Stimulated activated CD4-positive, alpha-beta T cell treated with anti-CD3 and anti-CD28 coated beads, TNF-alpha, amount 100 ng/mL, for 24 hours (primary cell): ENCODE results near the gene BPTF.
"Not testable (repeated sequence)": the region's sequence is repeated elsewhere in the genome, so short reads cannot be mapped to it uniquely, and the experiment has no call there.

Experiments used
- DNase-seq, 3 experiments: peaks; one replicate each; pipeline ENCODE4 v3.0.0-alpha.2; 2020; ENCODE audit warnings: low read depth in 3 of 3

BPTF gene

GRCh38 chr17:67879662-67880061 is 54.4 kb downstream of the BPTF start:
- DNase-seq = no peak

GRCh38 chr17:67881083-67881482 is 55.8 kb downstream of the BPTF start:
- DNase-seq = no peak

GRCh38 chr17:67884741-67885140 is 59.4 kb downstream of the BPTF start:
- no peak for DNase-seq

- DNase-seq = no peak
These were observed 66.3 kb downstream of the BPTF start for GRCh38 chr17:67891481-67892119.

- DNase-seq = no peak
These were observed 77.4 kb downstream of the BPTF start for GRCh38 chr17:67902511-67903231.

- not testable (repeated sequence) for DNase-seq
These were observed 80.0 kb downstream of the BPTF start for GRCh38 chr17:67905298-67905697.

- DNase-seq = not testable (repeated sequence)
These were observed 85.0 kb downstream of the BPTF start for GRCh38 chr17:67910117-67910803.

GRCh38 chr17:67911059-67911782 is 85.9 kb downstream of the BPTF start:
- no peak for DNase-seq

GRCh38 chr17:67912088-67912487 is 86.8 kb downstream of the BPTF start:
- no peak for DNase-seq

- no peak for DNase-seq
These were observed 87.4 kb downstream of the BPTF start for GRCh38 chr17:67912656-67913055.

- DNase-seq = no peak
These were observed 94.9 kb downstream of the BPTF start for GRCh38 chr17:67920212-67920611.

- no peak for DNase-seq
These were observed 97.2 kb downstream of the BPTF start for GRCh38 chr17:67922503-67922902.

GRCh38 chr17:67928842-67929241 is 103.5 kb downstream of the BPTF start:
- DNase-seq = not testable (repeated sequence)

GRCh38 chr17:67931227-67931626 is 105.9 kb downstream of the BPTF start:
- DNase-seq = no peak

GRCh38 chr17:67942810-67943209 is 117.5 kb downstream of the BPTF start:
- DNase-seq = no peak

GRCh38 chr17:67944035-67944434 is 118.7 kb downstream of the BPTF start:
- DNase-seq = no peak

GRCh38 chr17:67946513-67946912 is 121.2 kb downstream of the BPTF start:
- DNase-seq = no peak

- DNase-seq = no peak
These were observed 122.1 kb downstream of the BPTF start for GRCh38 chr17:67947325-67947813.

GRCh38 chr17:67950945-67951344 is 125.6 kb downstream of the BPTF start:
- DNase-seq = no peak

- no peak for DNase-seq
These were observed 134.2 kb downstream of the BPTF start for GRCh38 chr17:67959510-67959909.

GRCh38 chr17:67960276-67960675 is 135.0 kb downstream of the BPTF start:
- DNase-seq = not testable (repeated sequence)

- not testable (repeated sequence) for DNase-seq
These were observed 136.9 kb downstream of the BPTF start for GRCh38 chr17:67962156-67962555.
